ENCODE results near the gene PGM1. TPM values are rescaled to one million over a fixed set of nuclear protein-coding genes. Genes with fewer than 3 reads are reported as not detected.

The PGM1 gene
- total RNA-seq, 1 experiment from 2014 or later = 19.8 TPM

DNA sequence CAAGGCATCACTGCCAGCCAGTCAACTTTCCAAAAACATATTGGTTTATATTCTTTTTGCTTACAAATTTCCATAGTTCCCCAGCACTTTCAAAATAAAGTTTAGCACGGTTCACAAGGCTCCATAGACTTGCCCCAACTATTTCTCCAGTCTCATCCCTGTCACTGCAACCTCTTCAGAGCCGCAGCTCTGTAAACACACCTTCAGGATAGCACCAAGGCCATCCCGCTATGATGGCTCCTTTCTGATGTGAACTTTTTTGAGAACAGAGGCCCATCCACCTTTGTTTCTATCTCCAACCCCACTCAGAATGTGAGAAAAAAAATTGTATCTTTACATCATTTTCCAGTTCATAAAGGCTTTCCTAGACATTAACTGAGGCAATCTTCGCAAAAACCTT, 26.3 kb downstream of the PGM1 start:
- Histone ChIP-seq H3K27me3 (no peaks in the 10 kb centered on the region), H3K4me3 (no peak overlapping the region), H3K9me3 (no peaks in the 10 kb centered on the region), H3K36me3 (no peaks in the 10 kb centered on the region)
- no peak for DNase-seq

DNA sequence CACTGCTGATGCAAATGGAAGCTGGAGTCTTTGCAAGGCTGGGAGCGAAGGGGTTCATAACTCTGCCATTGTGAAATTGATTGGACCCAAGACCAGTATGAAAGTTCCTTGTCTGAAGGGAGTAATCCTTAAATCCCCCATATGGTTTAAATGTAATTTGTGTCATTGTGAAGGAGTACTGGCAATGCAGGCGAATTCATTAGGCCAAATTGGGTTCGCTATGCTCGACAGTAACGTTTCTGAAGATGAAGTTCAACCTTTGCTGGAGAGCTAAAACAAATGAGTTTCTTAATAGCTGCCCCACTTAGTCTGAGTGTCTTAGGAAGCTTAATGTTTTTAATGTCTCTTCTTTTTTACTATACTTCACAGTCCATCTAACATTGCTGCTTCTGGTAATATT, 27.5 kb downstream of the PGM1 start:
- no peaks in the 10 kb centered on the region for H3K9me3 ChIP-seq
- no peaks in the 10 kb centered on the region for H3K27me3 ChIP-seq
- no peak overlapping the region for H3K4me3 ChIP-seq
- no peaks in the 10 kb centered on the region for H3K36me3 ChIP-seq
- DNase-seq = no peak

DNA sequence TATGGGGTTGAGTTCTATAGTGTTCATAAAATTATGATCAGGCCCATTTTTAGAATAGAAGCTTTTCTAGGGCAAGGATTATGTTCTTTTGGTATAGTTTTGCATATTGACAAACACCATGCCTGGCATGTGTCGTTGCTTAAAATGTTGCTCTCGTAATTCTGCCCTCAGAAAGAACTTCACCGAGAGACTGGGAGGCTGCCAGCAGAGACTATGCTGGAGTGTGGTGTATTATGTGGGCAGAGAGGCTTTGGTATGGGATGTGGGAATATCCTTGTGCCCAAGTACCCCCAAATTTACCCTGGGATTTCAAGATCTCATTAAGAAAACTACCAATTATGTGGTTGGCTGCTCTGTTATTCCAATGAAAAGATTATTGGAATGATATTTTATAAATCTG, 27.9 kb downstream of the PGM1 start:
- Histone ChIP-seq H3K9me3 (no peaks in the 10 kb centered on the region), H3K4me3 (no peak overlapping the region), H3K36me3 (no peaks in the 10 kb centered on the region)

DNA sequence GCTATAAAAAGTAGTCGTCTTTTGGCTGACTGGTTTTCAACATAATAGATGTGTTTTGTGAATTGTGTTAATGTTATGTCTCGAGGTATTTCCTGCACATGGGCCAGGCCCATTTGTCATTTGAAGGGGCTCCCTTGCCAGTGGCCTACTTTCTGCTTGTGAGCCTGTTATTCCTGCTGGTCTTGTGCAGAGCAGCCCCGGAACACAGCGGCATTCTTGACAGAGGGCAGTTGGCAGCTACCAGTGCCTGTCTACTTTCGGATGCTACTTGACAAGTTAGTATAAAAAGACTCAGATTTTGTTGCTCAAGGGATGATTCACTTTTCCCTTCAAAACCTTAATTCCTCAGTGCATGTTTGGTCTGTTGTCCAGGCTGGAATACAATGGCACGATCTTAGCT, 28.5 kb downstream of the PGM1 start:
- Histone ChIP-seq H3K36me3 (no peaks in the 10 kb centered on the region), H3K27me3 (no peaks in the 10 kb centered on the region), H3K9me3 (no peaks in the 10 kb centered on the region), H3K4me3 (no peak overlapping the region)
- DNase-seq = no peak

More for the DNA sequence above, 27.9 kb downstream of the PGM1 start:
- no peak for DNase-seq
- H3K27me3 ChIP-seq = no peaks in the 10 kb centered on the region

DNA sequence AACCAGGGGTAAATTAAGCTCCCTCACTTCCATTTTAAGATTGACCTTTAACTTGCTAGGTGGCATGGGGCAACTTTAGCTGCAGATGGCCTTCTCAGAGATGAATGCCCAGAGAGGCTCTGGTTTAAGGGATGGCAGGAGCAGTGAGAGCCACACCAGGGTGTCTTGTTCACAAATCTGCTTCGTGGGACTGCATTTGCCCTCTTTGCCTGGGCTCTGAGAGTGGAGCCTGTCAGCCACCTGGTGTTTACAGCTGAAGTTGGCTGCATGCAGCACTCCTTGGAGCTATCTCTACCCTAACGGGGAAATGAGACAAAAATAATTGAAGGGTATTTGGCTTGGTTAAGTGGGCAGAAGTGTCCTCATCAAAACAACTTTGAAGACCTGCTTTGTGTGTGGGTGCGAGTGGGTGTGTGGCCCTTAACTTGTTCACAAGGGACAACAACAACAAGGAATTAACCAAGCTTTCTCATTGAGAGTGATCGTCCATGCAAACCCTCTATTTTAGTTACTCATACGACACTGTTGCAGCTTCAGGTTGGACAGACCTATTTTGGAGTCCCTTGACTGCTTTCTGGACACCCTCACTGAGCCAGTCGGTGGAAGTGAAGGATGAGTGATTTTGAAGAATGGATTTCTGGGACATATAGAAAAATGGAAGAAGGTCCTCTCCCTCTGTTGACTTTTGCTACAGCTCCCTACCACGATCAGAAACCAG, 29.8 kb downstream of the PGM1 start:
- Histone ChIP-seq H3K36me3 (no peaks in the 10 kb centered on the region), H3K27me3 (no peaks in the 10 kb centered on the region), H3K4me3 (no peak overlapping the region), H3K9me3 (no peaks in the 10 kb centered on the region)
- no peak for DNase-seq

DNA sequence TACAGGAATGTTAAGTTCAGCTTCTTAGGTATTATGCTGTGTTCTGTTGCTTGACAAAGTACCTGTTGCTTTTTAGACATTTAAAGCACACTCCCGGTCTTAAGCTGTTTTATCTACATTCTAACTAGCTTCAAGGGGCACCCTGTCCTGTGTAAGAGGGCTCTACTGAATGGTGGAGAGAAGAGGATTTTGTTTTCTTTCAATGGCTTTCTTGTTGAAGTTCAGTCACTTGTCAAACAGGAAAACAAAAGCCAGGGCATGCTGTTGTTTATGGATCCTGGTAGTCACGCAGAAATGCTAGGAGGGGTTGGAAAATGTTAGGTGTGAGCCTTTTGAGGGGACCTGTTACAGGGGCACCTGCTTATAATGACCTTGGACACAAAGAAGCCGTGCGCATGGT, 30.7 kb downstream of the PGM1 start:
- Histone ChIP-seq H3K9me3 (no peaks in the 10 kb centered on the region), H3K36me3 (no peaks in the 10 kb centered on the region), H3K4me3 (no peak overlapping the region), H3K27me3 (no peaks in the 10 kb centered on the region)
- no peak for DNase-seq

DNA sequence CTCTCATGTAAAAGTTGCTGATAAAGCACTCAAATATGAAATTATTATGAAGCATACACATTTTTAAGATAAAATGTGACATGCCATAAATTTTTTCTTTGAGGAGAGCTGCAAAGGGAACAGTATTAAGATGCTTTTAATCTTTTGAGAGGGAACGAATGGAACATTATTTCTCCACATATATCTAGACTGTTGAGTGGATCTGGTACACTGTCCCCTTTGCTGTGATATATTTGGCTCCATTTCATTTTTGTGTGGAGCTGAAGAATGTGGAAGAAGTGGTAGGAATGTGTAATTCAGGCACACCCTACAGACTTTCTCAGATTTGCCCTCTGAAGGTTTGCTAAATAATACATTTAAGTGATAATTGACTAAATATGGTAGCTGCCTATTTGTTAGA, 31.7 kb downstream of the PGM1 start:
- Histone ChIP-seq H3K27me3 (no peaks in the 10 kb centered on the region), H3K36me3 (no peaks in the 10 kb centered on the region; the same call in 1 of the 2 replicates), H3K9me3 (no peaks in the 10 kb centered on the region), H3K4me3 (no peak overlapping the region)
- no peak for DNase-seq

DNA sequence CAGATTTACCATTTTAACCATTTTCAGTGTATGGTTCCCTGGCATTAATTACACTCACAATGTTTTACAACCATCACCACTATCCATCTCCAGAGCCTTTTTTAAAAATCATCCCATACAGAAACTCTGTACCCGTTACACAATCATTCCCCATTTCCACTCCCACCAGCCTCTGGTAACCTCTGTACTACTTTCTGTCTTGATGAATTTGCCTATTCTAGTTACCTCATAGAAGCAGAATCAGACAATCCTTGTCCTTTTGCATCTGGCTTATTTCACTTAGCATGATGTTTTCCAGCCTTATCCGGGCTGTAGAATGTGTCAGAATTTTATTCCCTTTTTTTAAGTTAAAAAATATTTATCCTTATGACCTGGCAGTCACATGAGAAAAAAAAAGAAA, 33.0 kb downstream of the PGM1 start:
- H3K4me3 ChIP-seq = no peak overlapping the region
- H3K36me3 ChIP-seq = no peaks in the 10 kb centered on the region; the same call in 1 of the 2 replicates
- no peaks in the 10 kb centered on the region for H3K9me3 ChIP-seq
- DNase-seq = no peak
- H3K27me3 ChIP-seq = no peaks in the 10 kb centered on the region

DNA sequence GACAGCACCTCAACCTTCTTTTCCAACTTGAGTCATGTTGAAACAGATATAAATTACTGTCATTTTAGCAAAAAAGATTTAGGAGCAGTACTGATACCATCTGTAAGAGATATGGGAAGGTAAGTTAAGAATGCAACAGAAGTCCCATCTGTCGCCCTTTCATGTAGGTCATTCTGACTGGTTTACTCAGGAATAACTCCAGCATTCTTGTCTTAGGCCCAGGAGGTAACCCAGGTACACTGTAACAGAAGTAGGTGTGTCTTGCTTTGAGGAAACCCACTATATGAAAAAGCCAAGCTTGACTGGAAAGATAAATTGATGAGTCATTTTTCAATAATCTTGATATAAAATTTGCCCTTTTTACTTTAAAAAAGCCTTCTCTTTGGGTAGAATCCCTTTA, 35.4 kb downstream of the PGM1 start:
- H3K27me3 ChIP-seq = no peaks in the 10 kb centered on the region
- H3K9me3 ChIP-seq = no peaks in the 10 kb centered on the region
- DNase-seq = no peak
- H3K4me3 ChIP-seq = no peak overlapping the region
- no peaks in the 10 kb centered on the region; the same call in 1 of the 2 replicates for H3K36me3 ChIP-seq

DNA sequence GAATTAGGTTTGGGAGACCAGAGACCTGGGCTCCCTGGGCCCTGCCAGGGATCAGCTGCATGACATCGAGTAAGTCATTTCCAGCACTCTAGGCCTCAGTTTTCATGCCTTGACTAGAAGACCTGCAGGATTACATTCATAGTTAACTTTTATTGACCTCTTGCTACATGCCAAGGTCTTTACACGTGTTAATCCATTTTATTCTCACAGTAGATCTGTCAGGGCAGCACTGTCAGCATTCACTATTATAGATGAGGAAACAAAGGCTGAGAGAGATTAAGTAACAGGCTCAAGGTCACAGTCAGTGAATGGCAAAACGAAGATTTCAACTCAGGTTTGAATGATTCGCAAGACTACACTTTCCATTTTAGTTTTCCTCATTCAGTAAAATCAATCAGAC, 37.0 kb downstream of the PGM1 start:
- DNase-seq = no peak
- Histone ChIP-seq H3K4me3 (no peak overlapping the region), H3K36me3 (no peaks in the 10 kb centered on the region; the same call in 1 of the 2 replicates), H3K9me3 (no peaks in the 10 kb centered on the region), H3K27me3 (no peaks in the 10 kb centered on the region)

DNA sequence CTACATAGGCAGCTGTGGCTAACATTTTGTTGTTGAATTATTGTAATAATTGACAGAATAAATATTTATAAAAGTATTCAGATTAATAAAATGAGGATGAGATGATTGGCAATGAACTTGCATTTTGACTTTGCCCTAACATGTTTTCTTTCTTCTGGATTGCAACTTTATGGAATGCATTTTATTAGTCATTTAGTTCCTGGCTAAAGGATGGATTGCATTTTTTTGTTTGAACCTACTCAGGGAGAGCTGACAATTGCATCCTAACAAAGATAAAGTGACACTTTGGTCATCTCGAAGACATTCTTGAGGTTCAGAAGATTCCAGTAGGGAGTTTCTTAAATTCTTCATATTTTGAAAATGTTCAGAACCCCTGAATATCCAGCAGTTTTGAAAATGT, 37.5 kb downstream of the PGM1 start:
- Histone ChIP-seq H3K9me3 (no peaks in the 10 kb centered on the region), H3K27me3 (no peaks in the 10 kb centered on the region), H3K4me3 (no peak overlapping the region), H3K36me3 (no peaks in the 10 kb centered on the region; the same call in 1 of the 2 replicates)
- DNase-seq = no peak

DNA sequence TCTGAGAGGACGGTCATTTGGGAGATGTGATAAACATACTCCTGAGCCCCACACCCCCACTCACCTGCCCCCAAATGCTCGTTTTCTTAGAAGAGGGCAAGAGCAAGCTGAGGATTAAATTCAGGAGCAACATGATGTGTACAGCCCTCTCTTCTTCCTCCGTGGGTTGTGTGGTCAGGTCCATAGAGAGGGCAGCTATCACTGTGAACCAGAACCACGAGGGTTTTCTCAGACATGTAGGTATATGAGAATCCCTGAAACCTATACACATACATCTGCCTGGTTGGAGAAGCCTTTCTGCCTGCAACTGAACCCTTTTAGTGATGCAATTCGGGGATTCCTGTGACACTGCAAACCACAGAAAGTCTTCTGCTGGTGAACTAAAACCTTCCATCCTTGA, 38.9 kb downstream of the PGM1 start:
- Histone ChIP-seq H3K4me3 (no peak overlapping the region), H3K36me3 (no peaks in the 10 kb centered on the region; the same call in 1 of the 2 replicates), H3K9me3 (no peaks in the 10 kb centered on the region), H3K27me3 (no peaks in the 10 kb centered on the region)
- no peak for DNase-seq

DNA sequence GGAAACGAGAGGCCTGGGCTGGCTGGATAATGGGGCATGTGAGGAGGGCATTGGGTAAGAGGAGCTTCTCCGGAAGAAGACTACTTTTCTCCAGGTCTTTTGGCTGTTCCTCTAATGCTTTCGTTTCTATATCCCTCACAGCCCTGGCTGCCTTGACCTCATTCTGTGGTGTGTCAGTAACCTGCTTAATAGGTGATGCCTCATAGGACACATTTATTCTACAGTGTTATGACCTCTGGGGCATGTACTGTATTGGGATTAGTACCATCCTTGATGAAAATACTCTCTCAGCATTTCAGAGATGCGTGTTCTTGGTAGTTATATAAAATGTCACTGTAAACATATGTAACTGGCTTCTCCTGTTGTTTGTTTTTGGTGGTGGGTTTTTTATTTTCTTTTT, 40.1 kb downstream of the PGM1 start:
- H3K27me3 ChIP-seq = no peaks in the 10 kb centered on the region
- H3K9me3 ChIP-seq = no peaks in the 10 kb centered on the region
- H3K36me3 ChIP-seq = no peaks in the 10 kb centered on the region; the same call in 1 of the 2 replicates
- DNase-seq = no peak
- H3K4me3 ChIP-seq = no peak overlapping the region

DNA sequence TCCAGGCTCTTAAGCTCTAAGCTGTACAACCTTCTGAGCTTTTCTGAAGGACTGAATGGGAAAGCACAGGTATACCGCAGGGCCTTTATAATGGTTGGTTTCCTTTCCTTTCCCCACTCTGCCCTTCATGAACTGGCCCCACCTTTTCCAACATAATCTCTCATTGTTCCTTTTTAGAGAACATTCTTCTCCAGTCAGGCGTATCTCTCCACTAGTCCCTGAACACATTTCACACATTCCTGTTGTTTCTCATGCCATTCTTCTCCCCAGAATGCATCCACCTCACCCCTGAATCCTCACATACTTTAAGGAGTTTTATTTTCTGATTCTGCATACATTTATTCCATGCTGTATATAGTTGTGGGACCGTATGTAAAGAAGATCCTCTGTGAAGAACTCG, 41.3 kb downstream of the PGM1 start:
- no peak for DNase-seq
- Histone ChIP-seq H3K27me3 (no peaks in the 10 kb centered on the region), H3K9me3 (no peaks in the 10 kb centered on the region), H3K4me3 (no peak overlapping the region), H3K36me3 (no peaks in the 10 kb centered on the region; the same call in 1 of the 2 replicates)

DNA sequence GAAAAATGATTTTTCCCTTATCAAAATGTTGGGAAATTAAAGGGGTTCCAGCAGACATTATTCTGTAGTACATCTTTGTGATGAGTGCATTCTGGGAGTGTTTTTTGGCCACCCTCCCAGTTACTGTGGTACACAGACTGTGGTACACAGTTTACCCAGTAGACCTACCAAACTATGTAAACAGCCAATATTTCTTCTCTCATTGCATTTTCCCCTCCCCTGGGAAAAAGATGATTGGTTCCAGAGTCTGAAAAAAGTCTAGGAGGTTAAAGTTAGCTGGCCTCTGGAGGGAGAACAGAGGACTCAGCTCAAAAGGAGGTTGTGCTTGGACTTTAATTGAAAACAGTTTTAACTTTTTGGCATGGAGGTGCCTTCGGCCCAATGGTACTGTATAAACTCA, 42.5 kb downstream of the PGM1 start:
- DNase-seq = no peak
- no peaks in the 10 kb centered on the region for H3K27me3 ChIP-seq
- H3K9me3 ChIP-seq = no peaks in the 10 kb centered on the region
- H3K4me3 ChIP-seq = no peak overlapping the region
- H3K36me3 ChIP-seq = no peaks in the 10 kb centered on the region

DNA sequence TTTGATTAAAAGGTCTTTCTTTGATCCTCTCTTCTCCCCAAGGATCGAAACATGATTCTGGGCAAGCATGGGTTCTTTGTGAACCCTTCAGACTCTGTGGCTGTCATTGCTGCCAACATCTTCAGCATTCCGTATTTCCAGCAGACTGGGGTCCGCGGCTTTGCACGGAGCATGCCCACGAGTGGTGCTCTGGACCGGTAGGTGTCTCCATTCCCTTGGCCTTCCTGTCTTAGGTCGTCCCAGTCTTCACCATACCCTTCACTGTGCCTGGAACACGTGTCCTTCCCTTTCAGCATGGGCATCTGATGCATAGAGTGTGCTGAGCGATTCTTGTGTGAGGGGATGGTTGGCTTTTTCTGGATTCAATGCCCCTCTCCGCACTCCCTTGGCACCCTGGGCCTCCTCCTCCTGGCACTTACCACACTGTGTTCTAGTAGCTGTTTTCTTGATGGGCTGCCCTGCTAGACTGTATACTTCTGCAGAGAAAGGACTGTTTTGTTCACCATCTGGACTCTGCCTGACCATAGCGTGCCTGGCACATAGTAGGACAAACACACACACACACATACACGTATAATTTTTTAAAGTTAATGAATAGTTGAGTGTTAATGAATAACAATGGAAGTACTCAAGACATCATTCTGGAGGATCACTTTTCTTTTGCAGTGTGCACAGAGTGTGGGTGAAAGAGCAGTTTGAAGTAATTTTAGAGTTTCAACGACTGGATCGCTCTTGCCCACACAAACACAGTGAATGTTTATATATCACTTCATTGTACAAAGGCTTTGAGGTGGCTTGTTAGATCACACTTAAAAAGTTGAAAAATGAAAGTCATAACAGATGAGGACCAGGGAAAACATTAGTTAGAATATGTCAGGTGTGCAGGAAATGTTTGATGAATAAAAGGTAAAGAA, 43.2 kb downstream of the PGM1 start:
- no peak for DNase-seq
- no peaks in the 10 kb centered on the region for H3K9me3 ChIP-seq
- H3K36me3 ChIP-seq = no peaks in the 10 kb centered on the region
- no peaks in the 10 kb centered on the region for H3K27me3 ChIP-seq
- no peak overlapping the region for H3K4me3 ChIP-seq

DNA sequence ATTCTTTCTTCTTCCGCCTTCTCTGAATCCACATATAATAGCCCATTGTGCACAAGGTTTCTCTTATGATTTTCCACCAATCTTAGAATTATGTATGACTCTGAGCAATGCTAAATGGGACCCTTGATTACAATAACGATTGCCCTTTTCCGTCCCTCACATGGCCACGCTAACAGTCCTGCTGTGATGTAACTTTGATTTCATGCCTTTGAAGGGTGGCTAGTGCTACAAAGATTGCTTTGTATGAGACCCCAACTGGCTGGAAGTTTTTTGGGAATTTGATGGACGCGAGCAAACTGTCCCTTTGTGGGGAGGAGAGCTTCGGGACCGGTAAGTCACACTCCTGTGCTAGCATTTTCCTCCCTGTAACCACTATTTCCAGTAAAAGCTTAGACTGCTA, 45.3 kb downstream of the PGM1 start:
- Histone ChIP-seq H3K4me3 (no peak overlapping the region), H3K9me3 (no peaks in the 10 kb centered on the region), H3K36me3 (no peaks in the 10 kb centered on the region), H3K27me3 (no peaks in the 10 kb centered on the region)
- DNase-seq = no peak

DNA sequence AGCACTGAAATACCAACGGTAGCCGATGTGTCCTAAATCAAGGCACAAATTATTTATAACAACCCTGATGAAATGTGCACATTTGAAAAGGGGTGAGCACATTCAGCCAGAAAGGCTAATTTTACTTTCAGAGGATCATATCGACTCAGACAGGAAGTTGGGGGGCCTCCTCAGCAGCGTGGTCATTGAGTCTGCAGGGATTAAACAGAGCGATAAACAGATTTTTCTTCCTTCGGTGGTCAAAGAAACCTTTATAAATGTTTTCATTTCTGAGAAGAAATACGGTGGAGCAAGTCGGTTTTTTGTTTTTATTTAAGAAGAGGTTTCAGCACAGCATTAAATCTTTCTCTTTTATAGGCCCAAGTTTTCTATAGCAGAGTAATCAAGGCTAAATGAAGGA, 45.7 kb downstream of the PGM1 start:
- Histone ChIP-seq H3K27me3 (no peaks in the 10 kb centered on the region), H3K9me3 (no peaks in the 10 kb centered on the region), H3K36me3 (no peaks in the 10 kb centered on the region), H3K4me3 (no peak overlapping the region)
- no peak for DNase-seq

All from MG63 (cell line).